Right lobe of liver (tissue), 6 donors: ENCODE results near the gene NTN1. TPM values are rescaled to one million over a fixed set of nuclear protein-coding genes. Genes with fewer than 3 reads are reported as not detected.

Experiments
- ATAC-seq, 4 donors: fragments of 200-7000 bp; cut with Tn5 transposase; one replicate each; pipeline ENCODE4 v1.9.1; 2020; ENCODE audit warnings: mild to moderate bottlenecking in 4 of 4, moderate library complexity in 4 of 4
- DNase-seq, 3 donors: peaks; one replicate each; pipeline ENCODE4 v3.0.0-alpha.2; 2020
- H3K27ac ChIP-seq, 3 donors: fragments of 200-600 bp; one replicate each; pipeline ENCODE4 v1.8.0; 2022
- H3K27me3 ChIP-seq, 2 donors: fragments of 200-600 bp; one replicate each; pipeline ENCODE4 v1.8.0; 2022
- H3K36me3 ChIP-seq, 4 donors: fragments of 200-600 bp; sonication (generic) in 1 of 4; one replicate each; pipeline versions ENCODE4 v1.5.1 to v1.8.0; 2017 to 2022; ENCODE audit warnings: control low read depth in 1 of 4
- H3K4me1 ChIP-seq, 4 donors: fragments of 200-600 bp; sonication (generic) in 1 of 4; one replicate each; pipeline versions ENCODE4 v1.5.1 to v1.8.0; 2017 to 2022; ENCODE audit warnings: control low read depth in 1 of 4
- H3K4me3 ChIP-seq, 3 donors: fragments of 200-600 bp; one replicate each; pipeline ENCODE4 v1.8.0; 2022
- H3K9me3 ChIP-seq, 4 donors: fragments of 200-600 bp; sonication (generic) in 1 of 4; one replicate each; pipeline versions ENCODE4 v1.5.1 to v1.8.0; 2017 to 2022; ENCODE audit warnings: control low read depth in 1 of 4
- POLR2A ChIP-seq: fragments of 450-650 bp; IDR thresholded peaks from one replicate; pipeline ENCODE4 v1.6.1; 2017; ENCODE audit warnings: antibody characterized with exemption, mild to moderate bottlenecking
- WGBS: methylation state at CpG from one replicate; pipeline ENCODE4 v1.1.6; 2018; ENCODE audit warnings: low coverage, low lambda C conversion rate; ENCODE audit not compliant: insufficient coverage; ENCODE audit errors: missing lambda C conversion rate; 5-methylcytosine and 5-hydroxymethylcytosine counted together
- intact Hi-C, 2 donors: fragments of 100-400 bp; cut with DNase I; formaldehyde crosslinking; loops; one replicate each; pipeline versions ENCODE4 v1.11.2 to v1.14.1; 2022
- total RNA-seq, 6 experiments: library from RNA; depleted of rRNA in 2 of 6; stranded (reverse); fragments of >200 nt in 2 of 6; fragmentation: NEBNext Ultra II Directional in 3 of 6; extraction: Animal tissue kit (Norgen Biotek cat#: 25700) in 3 of 6; gene quantifications; one replicate each; pipeline versions ENCODE4 v1.1.0 to v1.2.4, GENCODE V29; 2016 to 2023
- TF ChIP-seq, protein P1 (sequence below), 4 donors: fragments of 200-600 bp in 3 of 4; fragments of 450-650 bp in 1 of 4; IDR thresholded peaks; one replicate each; pipeline versions ENCODE4 v1.5.1 to v1.8.0; 2016 to 2022; ENCODE audit warnings: antibody characterized with exemption in 4 of 4, mild to moderate bottlenecking in 2 of 4
- donor health status: DM: no; HTN: yes; CAD: no.
- donor health status: DM: no; HTN: no; CAD: no.
- donor health status: DM: no; HTN: no; CAD: no.
- donor health status: DM: no; HTN: yes; CAD: no.
- donor health status: DM: no; HTN: yes; CAD: no.

The NTN1 gene
- total RNA-seq, 6 experiments from 2014 or later = 3.5 to 12.5 (median 8.5) TPM

GRCh38 chr17:9121186-9121820, 100.0 kb downstream of the NTN1 start:
- H3K36me3 ChIP-seq = no peaks in the 10 kb centered on the region
- intact Hi-C loops = no loop called here

DNA sequence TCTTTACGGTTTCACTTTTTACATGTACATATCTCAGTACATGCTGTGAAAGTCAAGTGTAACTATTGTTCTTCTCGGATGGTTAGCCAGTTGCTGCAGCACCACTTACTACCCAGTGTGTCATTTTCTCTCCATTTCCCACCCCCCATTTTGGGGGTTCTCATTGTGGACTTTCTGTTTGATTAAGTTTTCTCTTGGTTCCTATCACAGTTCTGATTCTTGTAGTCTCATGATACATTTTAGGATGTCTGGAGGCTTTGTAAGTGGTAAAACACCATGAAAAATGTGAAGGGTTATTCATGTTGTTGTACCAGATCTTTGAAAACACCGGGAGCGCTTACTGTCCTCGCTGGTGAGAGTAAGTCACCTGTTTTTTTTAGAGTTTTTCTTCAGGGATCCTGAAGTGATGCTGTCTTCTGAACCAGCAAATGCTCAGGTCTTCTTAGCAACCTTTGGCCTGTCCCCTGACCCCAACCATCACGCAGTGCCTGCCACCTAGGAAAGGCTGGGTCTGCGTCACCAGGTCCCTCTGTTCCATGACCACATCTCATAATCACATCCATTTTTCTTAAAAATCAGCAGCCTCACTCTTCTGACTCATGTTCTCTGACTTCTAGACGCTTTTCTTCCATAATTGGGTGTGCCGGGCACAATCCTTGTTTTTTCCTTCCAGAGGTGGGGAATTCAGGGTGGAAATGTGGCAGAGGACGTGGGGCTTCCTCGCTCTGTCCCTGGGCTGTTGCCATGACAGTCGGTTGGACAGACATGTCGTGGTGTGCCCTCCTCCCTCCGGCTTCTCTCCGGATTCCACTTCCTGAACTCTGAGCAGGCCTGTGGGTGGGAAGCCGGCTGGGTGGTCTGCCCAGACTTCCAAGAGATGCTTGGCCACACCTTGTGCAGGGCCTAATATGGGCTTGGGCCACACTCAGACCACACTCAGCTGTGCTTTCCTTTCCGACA, 102.6 kb downstream of the NTN1 start:
- no peak overlapping the region for H3K4me3 ChIP-seq
- ATAC-seq (no peak), DNase-seq (no peak)
- H3K4me1 ChIP-seq = no peaks in the 10 kb centered on the region
- H3K27me3 ChIP-seq = no peaks in the 10 kb centered on the region
- 82% methylated on average over 15 of the region's 17 CpGs for WGBS
- H3K9me3 ChIP-seq = no peaks in the 10 kb centered on the region
- H3K27ac ChIP-seq = no peak overlapping the region
- no peaks in the 10 kb centered on the region for H3K36me3 ChIP-seq
- TF ChIP-seq, protein P1, sequence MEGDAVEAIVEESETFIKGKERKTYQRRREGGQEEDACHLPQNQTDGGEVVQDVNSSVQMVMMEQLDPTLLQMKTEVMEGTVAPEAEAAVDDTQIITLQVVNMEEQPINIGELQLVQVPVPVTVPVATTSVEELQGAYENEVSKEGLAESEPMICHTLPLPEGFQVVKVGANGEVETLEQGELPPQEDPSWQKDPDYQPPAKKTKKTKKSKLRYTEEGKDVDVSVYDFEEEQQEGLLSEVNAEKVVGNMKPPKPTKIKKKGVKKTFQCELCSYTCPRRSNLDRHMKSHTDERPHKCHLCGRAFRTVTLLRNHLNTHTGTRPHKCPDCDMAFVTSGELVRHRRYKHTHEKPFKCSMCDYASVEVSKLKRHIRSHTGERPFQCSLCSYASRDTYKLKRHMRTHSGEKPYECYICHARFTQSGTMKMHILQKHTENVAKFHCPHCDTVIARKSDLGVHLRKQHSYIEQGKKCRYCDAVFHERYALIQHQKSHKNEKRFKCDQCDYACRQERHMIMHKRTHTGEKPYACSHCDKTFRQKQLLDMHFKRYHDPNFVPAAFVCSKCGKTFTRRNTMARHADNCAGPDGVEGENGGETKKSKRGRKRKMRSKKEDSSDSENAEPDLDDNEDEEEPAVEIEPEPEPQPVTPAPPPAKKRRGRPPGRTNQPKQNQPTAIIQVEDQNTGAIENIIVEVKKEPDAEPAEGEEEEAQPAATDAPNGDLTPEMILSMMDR (IDR thresholded peaks at IDR 0.05) = no peak
- intact Hi-C loops = no loop called here

More at GRCh38 chr17:9121186-9121820, 100.0 kb downstream of the NTN1 start:
- ATAC-seq (no peak), DNase-seq (no peak)
- TF ChIP-seq, protein P1 (IDR thresholded peaks at IDR 0.05) = no peak
- no peak for TF ChIP-seq POLR2A
- Histone ChIP-seq H3K4me3 (no peak overlapping the region), H3K9me3 (no peaks in the 10 kb centered on the region), H3K4me1 (no peaks in the 10 kb centered on the region), H3K27me3 (no peaks in the 10 kb centered on the region), H3K27ac (no peak overlapping the region)
- WGBS = 63% methylated on average over 10 of the region's 15 CpGs

GRCh38 chr17:9124554-9124935, 103.2 kb downstream of the NTN1 start:
- Histone ChIP-seq H3K9me3 (no peaks in the 10 kb centered on the region), H3K4me3 (no peak overlapping the region), H3K27me3 (no peaks in the 10 kb centered on the region), H3K27ac (no peak overlapping the region), H3K4me1 (no peaks in the 10 kb centered on the region), H3K36me3 (no peaks in the 10 kb centered on the region)
- ATAC-seq (no peak), DNase-seq (no peak)
- intact Hi-C loops = no loop called here
- 84% methylated on average over 9 of the region's 10 CpGs for WGBS
- no peak for TF ChIP-seq POLR2A
- TF ChIP-seq, protein P1 (IDR thresholded peaks at IDR 0.05) = no peak

- TF ChIP-seq POLR2A = no peak
- TF ChIP-seq, protein P1 (IDR thresholded peaks at IDR 0.05) = no peak
- intact Hi-C loops = no loop called here
- DNase-seq (no peak), ATAC-seq (no peak)
- H3K27ac ChIP-seq = no peak overlapping the region
- H3K36me3 ChIP-seq = no peaks in the 10 kb centered on the region
- WGBS = 84% methylated on average over 8 of the region's 8 CpGs
- H3K27me3 ChIP-seq = no peaks in the 10 kb centered on the region
- H3K4me3 ChIP-seq = no peak overlapping the region
- H3K9me3 ChIP-seq = no peaks in the 10 kb centered on the region
- H3K4me1 ChIP-seq = no peaks in the 10 kb centered on the region
Observed at GRCh38 chr17:9125722-9126121, 104.4 kb downstream of the NTN1 start.
